T-cell (primary cell): Measurements from ENCODE around the gene NUP210. TPM values are rescaled to one million over a fixed set of nuclear protein-coding genes. Genes with fewer than 3 reads are reported as not detected.

ENCODE experiments used
- ATAC-seq, 4 experiments: fragments of 200-7000 bp in 3 of 4; fragments of 150-1000 bp in 1 of 4; cut with Tn5 transposase; replicated peaks in 1 of 4; 1 replicate in 3 of 4; 2 replicates in 1 of 4; pipeline ENCODE4 v1.10.0; 2021; ENCODE audit warnings: moderate library complexity in 3 of 4, mild to moderate bottlenecking in 2 of 4, moderate number of reproducible peaks in 1 of 4
- CTCF ChIA-PET, 2 donors: fragments of 300-600 bp; sonication (Branson Sonifier 250); formaldehyde crosslinking; loops; one replicate each; lab custom pipeline; 2022; ENCODE audit warnings: antibody characterized with exemption in 2 of 2; lab: Charles Lee
- POLR2A ChIA-PET, 2 donors: fragments of 300-600 bp; sonication (Branson Sonifier 250); formaldehyde crosslinking; loops; one replicate each; lab custom pipeline; 2022; ENCODE audit warnings: antibody characterized with exemption in 2 of 2; lab: Charles Lee
- DNase-seq, 35 experiments: peaks; one replicate each; pipeline versions ENCODE4 v3.0.0 to v3.0.0-alpha.2; 2013 to 2023
- H3K27ac ChIP-seq: one replicate; pipeline ENCODE4 v1.5.1; 2013; ENCODE audit warnings: low read length
- H3K27me3 ChIP-seq, 2 experiments: replicated peaks in 1 of 2; 1 replicate in 1 of 2; 2 replicates in 1 of 2; pipeline versions ENCODE4 v1.6.1 to v1.7.0; 2013; ENCODE audit warnings: low read length in 1 of 2, mixed read lengths in 1 of 2; ENCODE audit not compliant: control insufficient read depth in 2 of 2, insufficient read depth in 2 of 2; ENCODE audit errors: extremely low read depth in 1 of 2
- H3K36me3 ChIP-seq, 2 donors: 1 replicate in 1 of 2; 2 replicates in 1 of 2; pipeline versions ENCODE4 v1.6.1 to v1.7.0; 2013; ENCODE audit warnings: low read length in 1 of 2; ENCODE audit not compliant: control insufficient read depth in 2 of 2, insufficient read depth in 1 of 2; ENCODE audit errors: extremely low read depth in 1 of 2
- H3K4me1 ChIP-seq, 2 experiments: 1 replicate in 1 of 2; 2 replicates in 1 of 2; pipeline versions ENCODE4 v1.6.1 to v1.7.0; 2013; ENCODE audit warnings: low read length in 2 of 2, mixed read lengths in 1 of 2; ENCODE audit not compliant: insufficient read depth in 2 of 2, control insufficient read depth in 1 of 2; ENCODE audit errors: extremely low read depth in 1 of 2
- H3K4me3 ChIP-seq, 2 donors: 1 replicate in 1 of 2; 2 replicates in 1 of 2; pipeline versions ENCODE4 v1.5.1 to v1.7.0; 2013; ENCODE audit warnings: mild to moderate bottlenecking in 2 of 2, low read length in 1 of 2, moderate library complexity in 1 of 2; ENCODE audit not compliant: control insufficient read depth in 1 of 2; ENCODE audit errors: extremely low read depth in 1 of 2
- H3K9me3 ChIP-seq: 2 replicates; pipeline ENCODE4 v1.7.0; 2013
- H3K27ac Mint-ChIP-seq, 2 donors: one replicate each; pipeline ENCODE4 v1.8.0; 2020 to 2021; ENCODE audit warnings: mild to moderate bottlenecking in 2 of 2, mixed read lengths in 2 of 2
- H3K27me3 Mint-ChIP-seq, 2 donors: one replicate each; pipeline ENCODE4 v1.8.0; 2021 to 2022; ENCODE audit warnings: mixed read lengths in 2 of 2
- H3K36me3 Mint-ChIP-seq: one replicate; pipeline ENCODE4 v1.8.0; 2021; ENCODE audit warnings: mixed read lengths
- H3K4me1 Mint-ChIP-seq, 3 donors: one replicate each; pipeline ENCODE4 v1.8.0; 2020 to 2022; ENCODE audit warnings: mixed read lengths in 3 of 3, mild to moderate bottlenecking in 1 of 3
- H3K4me3 Mint-ChIP-seq, 3 donors: one replicate each; pipeline ENCODE4 v1.8.0; 2020 to 2022; ENCODE audit warnings: mild to moderate bottlenecking in 3 of 3, mixed read lengths in 3 of 3, moderate library complexity in 3 of 3
- H3K9me3 Mint-ChIP-seq, 3 donors: one replicate each; pipeline ENCODE4 v1.8.0; 2020 to 2022; ENCODE audit warnings: mixed read lengths in 3 of 3
- WGBS: methylation state at CpG from one replicate; pipeline ENCODE4 v1.1.5; 2013; ENCODE audit warnings: missing lambda C conversion rate; ENCODE audit not compliant: insufficient coverage; 5-methylcytosine and 5-hydroxymethylcytosine counted together
- total RNA-seq, 35 experiments: library from RNA in 6 of 35; stranded (reverse) in 6 of 35; fragments of 120-200 nt in 1 of 35; gene quantifications; one replicate each; pipeline versions ENCODE4 v1.2.1 to v1.2.4 and lab custom pipeline; 2013 to 2026

The NUP210 gene
- total RNA-seq, 5 donors from 2014 or later (not counting 1 experiment from before 2014, with no cell fraction given), result 117 to 148 (median 125) TPM

DNA sequence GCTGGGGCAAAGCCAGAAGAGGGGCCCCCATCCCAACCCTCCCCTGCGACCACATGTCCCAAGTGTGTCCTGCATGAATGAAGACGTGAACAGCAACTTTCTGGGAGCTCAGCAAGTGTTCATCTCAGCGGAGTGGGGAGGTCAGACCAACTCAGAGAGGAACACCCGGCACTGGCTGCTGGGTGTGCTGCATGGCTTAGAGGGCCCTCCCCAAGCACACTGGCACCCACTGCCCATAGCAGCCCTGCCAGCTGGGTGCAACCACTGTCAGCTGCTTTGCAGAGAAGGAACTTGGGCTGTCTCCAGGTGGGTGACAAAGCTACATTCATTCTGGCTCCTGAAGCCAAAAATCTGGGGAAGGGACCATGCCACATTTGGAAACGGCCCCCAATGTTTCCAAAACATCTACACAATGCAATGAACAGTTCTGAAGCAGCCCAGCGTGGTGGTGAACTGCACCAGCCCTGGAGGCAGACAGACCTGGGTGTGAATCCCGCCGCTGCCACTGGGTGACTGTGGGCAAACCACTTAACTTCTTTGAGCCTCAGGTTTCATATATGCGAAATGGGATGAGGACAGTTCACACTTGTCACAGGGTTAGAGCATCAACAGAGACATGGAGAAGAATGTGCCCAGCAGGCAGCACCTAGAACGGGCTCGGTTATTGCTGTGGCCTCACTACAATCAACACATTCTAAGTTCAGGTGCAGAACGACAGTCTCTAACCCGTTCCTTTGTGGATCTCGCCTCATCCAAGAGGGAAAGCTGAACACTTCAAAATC lies 145.4 kb downstream of the NUP210 start:
- peaks cover 0 to 47% of the 10 kb centered on the region in 2 experiments for H3K27me3 ChIP-seq
- H3K9me3 Mint-ChIP-seq, result no peaks in the 10 kb centered on the region
- CTCF ChIA-PET, result no interaction called here
- no peak for DNase-seq
- no peak for ATAC-seq
- no peaks in the 10 kb centered on the region for H3K36me3 ChIP-seq
- H3K4me1 ChIP-seq, result no peaks in the 10 kb centered on the region
- no peaks in the 10 kb centered on the region for H3K9me3 ChIP-seq
- no peak overlapping the region for H3K27ac ChIP-seq
- POLR2A ChIA-PET, result no interaction called here
- H3K4me1 Mint-ChIP-seq, result no peaks in the 10 kb centered on the region
- 61% methylated on average over 13 of the region's 14 CpGs for WGBS
- H3K4me3 ChIP-seq, result no peak overlapping the region
- H3K36me3 Mint-ChIP-seq, result no peaks in the 10 kb centered on the region
- peaks cover 7 to 13% of the 10 kb centered on the region in 2 donors for H3K27me3 Mint-ChIP-seq
- no peak overlapping the region for H3K27ac Mint-ChIP-seq
- H3K4me3 Mint-ChIP-seq, result no peak overlapping the region

- ATAC-seq (no peak), DNase-seq (no peak)
- POLR2A ChIA-PET, result no interaction called here
- CTCF ChIA-PET, result no interaction called here
- Histone ChIP-seq H3K36me3 (no peaks in the 10 kb centered on the region), H3K4me3 (no peak overlapping the region), H3K27me3 (peaks cover 0 to 48% of the 10 kb centered on the region in 2 experiments), H3K4me1 (no peaks in the 10 kb centered on the region), H3K27ac (no peak overlapping the region), H3K9me3 (no peaks in the 10 kb centered on the region)
- H3K9me3 Mint-ChIP-seq, result no peaks in the 10 kb centered on the region
- no peaks in the 10 kb centered on the region for H3K36me3 Mint-ChIP-seq
- no peak overlapping the region for H3K4me3 Mint-ChIP-seq
- H3K27me3 Mint-ChIP-seq, result peaks cover 6 to 13% of the 10 kb centered on the region in 2 donors
- H3K4me1 Mint-ChIP-seq, result no peaks in the 10 kb centered on the region
- 54% methylated on average over 13 of the region's 13 CpGs for WGBS
- no peak overlapping the region for H3K27ac Mint-ChIP-seq
Observed at GRCh38 chr3:13274125-13274524, 146.0 kb downstream of the NUP210 start.

GRCh38 chr3:13273604-13274105 lies 146.5 kb downstream of the NUP210 start:
- Mint-ChIP-seq H3K27me3 (peaks cover 10 to 15% of the 10 kb centered on the region in 2 donors), H3K4me1 (no peaks in the 10 kb centered on the region), H3K4me3 (no peak overlapping the region), H3K9me3 (no peaks in the 10 kb centered on the region), H3K36me3 (no peaks in the 10 kb centered on the region), H3K27ac (no peak overlapping the region)
- H3K9me3 ChIP-seq, result no peaks in the 10 kb centered on the region
- peaks cover 0 to 50% of the 10 kb centered on the region in 2 experiments for H3K27me3 ChIP-seq
- CTCF ChIA-PET, result no interaction called here
- ATAC-seq, result no peak
- POLR2A ChIA-PET, result no interaction called here
- H3K27ac ChIP-seq, result no peak overlapping the region
- H3K36me3 ChIP-seq, result no peaks in the 10 kb centered on the region
- H3K4me1 ChIP-seq, result no peaks in the 10 kb centered on the region
- 80% methylated on average over 6 of the region's 6 CpGs for WGBS
- no peak for DNase-seq
- H3K4me3 ChIP-seq, result no peak overlapping the region

DNA sequence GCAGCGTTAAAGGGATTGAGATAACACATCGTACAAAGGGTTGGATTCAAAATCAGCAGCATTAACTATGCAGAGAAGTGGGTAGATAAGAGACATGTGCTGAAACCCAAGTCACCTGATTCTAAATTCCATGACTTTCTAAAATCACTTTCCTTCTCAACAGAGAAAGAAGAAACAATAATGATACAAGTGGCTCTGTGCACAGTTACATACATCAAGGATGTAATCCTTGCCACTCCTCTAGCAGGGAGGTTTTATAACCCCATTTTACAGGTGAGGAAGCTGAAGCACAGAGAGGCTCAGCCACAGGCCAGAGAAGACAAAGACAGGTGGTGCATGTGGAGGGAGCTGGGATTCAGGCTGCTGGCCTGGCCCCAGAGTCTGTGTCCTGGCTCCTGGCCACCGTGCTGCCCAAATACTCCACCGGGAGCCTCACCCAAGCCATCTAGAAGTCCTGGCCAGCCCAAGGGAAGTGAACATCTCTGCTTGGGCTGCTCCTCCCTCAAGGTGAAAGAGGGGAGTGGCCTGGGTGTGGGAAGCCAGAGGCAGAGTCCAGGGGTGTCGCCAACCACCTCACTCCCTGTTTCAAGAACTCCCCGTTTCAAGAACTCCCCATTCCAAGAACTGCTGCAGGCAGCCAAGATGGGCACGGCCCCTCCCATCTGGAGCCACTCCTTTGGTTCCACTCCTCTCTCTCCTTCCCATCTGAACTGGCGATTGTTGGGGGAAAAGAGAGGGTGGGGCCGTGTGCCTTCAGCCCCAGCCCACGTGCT lies 147.1 kb downstream of the NUP210 start:
- ATAC-seq, result no peak
- CTCF ChIA-PET, result no interaction called here
- 55% methylated on average over 2 of the region's 10 CpGs for WGBS

DNA sequence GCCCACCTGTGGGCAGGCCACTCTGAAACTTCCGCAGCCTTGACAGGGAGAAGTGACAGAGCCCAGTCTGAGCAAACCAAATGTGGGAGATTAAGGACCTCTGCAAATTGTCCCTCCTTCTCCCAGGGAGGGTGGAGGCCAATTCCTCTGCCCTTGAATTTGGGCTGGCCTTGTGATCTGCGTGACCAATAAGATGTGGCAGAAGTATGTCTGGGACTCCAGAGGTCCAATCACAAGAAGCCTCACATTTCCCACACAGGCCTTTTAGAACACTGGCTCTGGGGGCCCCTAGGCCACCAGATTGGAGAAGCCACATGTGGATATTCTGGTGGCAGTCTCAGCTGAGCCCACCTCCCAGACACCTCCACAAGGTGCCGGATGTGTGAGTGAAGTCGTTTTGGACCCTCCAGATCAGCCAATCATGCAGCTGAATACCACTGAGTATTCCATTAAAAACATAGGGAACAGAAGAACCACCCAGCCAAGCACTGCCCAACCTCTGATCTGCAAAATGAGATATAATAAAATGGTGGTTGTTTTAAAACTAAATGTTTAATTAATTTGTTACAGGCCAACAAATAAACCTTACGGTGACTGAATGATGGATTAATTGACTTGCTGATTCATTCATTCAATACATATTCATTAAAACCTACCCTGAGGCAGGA lies 150.3 kb downstream of the NUP210 start:
- DNase-seq (no peak), ATAC-seq (no peak)
- H3K9me3 ChIP-seq, result no peaks in the 10 kb centered on the region
- H3K4me3 Mint-ChIP-seq, result no peak overlapping the region
- ChIA-PET POLR2A (no interaction called here), CTCF (no interaction called here)
- H3K4me3 ChIP-seq, result no peak overlapping the region
- no peak overlapping the region for H3K27ac ChIP-seq
- H3K36me3 Mint-ChIP-seq, result no peaks in the 10 kb centered on the region
- peaks cover 0 to 3% (median 0%) of the 10 kb centered on the region in 3 donors for H3K9me3 Mint-ChIP-seq
- H3K4me1 Mint-ChIP-seq, result peaks cover 0 to 2% (median 0%) of the 10 kb centered on the region in 3 donors
- H3K27me3 ChIP-seq, result peaks cover 0 to 50% of the 10 kb centered on the region in 2 experiments
- H3K27ac Mint-ChIP-seq, result no peak overlapping the region
- WGBS, result no CpG with 5 or more reads among the region's 5 CpGs
- no peaks in the 10 kb centered on the region for H3K4me1 ChIP-seq
- peaks cover 12 to 17% of the 10 kb centered on the region in 2 donors for H3K27me3 Mint-ChIP-seq
- H3K36me3 ChIP-seq, result peaks cover 0 to 2% of the 10 kb centered on the region in 2 donors

More for the DNA sequence above, 147.1 kb downstream of the NUP210 start:
- no peaks in the 10 kb centered on the region for H3K4me1 ChIP-seq
- peaks cover 0 to 51% of the 10 kb centered on the region in 2 experiments for H3K27me3 ChIP-seq
- H3K9me3 ChIP-seq, result no peaks in the 10 kb centered on the region
- peaks cover 14 to 20% of the 10 kb centered on the region in 2 donors for H3K27me3 Mint-ChIP-seq
- no peaks in the 10 kb centered on the region for H3K36me3 ChIP-seq
- no peak overlapping the region for H3K4me3 Mint-ChIP-seq
- H3K27ac ChIP-seq, result no peak overlapping the region
- no peak for DNase-seq
- POLR2A ChIA-PET, result no interaction called here
- H3K4me3 ChIP-seq, result no peak overlapping the region
- no peaks in the 10 kb centered on the region for H3K36me3 Mint-ChIP-seq
- H3K27ac Mint-ChIP-seq, result no peak overlapping the region
- H3K4me1 Mint-ChIP-seq, result no peaks in the 10 kb centered on the region
- no peaks in the 10 kb centered on the region for H3K9me3 Mint-ChIP-seq

GRCh38 chr3:13268961-13269441 lies 151.1 kb downstream of the NUP210 start:
- ChIA-PET CTCF (no interaction called here), POLR2A (no interaction called here)
- peaks cover 12 to 17% of the 10 kb centered on the region in 2 donors for H3K27me3 Mint-ChIP-seq
- Histone ChIP-seq H3K36me3 (peaks cover 0 to 2% of the 10 kb centered on the region in 2 donors), H3K9me3 (no peaks in the 10 kb centered on the region), H3K4me3 (no peak overlapping the region), H3K27ac (no peak overlapping the region), H3K27me3 (peaks cover 0 to 50% of the 10 kb centered on the region in 2 experiments), H3K4me1 (no peaks in the 10 kb centered on the region)
- peaks cover 0 to 6% (median 0%) of the 10 kb centered on the region in 3 donors for H3K4me1 Mint-ChIP-seq
- no peak overlapping the region for H3K27ac Mint-ChIP-seq
- DNase-seq, result no peak
- peaks cover 0 to 3% (median 0%) of the 10 kb centered on the region in 3 donors for H3K9me3 Mint-ChIP-seq
- H3K4me3 Mint-ChIP-seq, result no peak overlapping the region
- 66% methylated on average over 9 of the region's 11 CpGs for WGBS
- H3K36me3 Mint-ChIP-seq, result no peaks in the 10 kb centered on the region
- ATAC-seq, result no peak
